Endothelial cell of umbilical vein (primary cell): ENCODE data around the gene DRD4.

ENCODE experiments used
- CTCF ChIP-seq, 2 donors: IDR thresholded peaks; 1 replicate in 1 of 2; 2 replicates in 1 of 2; pipeline ENCODE4 v1.5.1; 2011; ENCODE audit warnings: low read length in 2 of 2, mild to moderate bottlenecking in 2 of 2, moderate library complexity in 2 of 2, control low read depth in 1 of 2, inconsistent platforms in 1 of 2, low read depth in 1 of 2; ENCODE audit not compliant: insufficient read depth in 1 of 2; ENCODE audit errors: extremely low read depth in 1 of 2
- FOS ChIP-seq: IDR thresholded peaks from 2 replicates; pipeline ENCODE4 v1.6.1; 2011; ENCODE audit warnings: mild to moderate bottlenecking, low read length, moderate library complexity, borderline replicate concordance; ENCODE audit not compliant: insufficient read depth
- JUN ChIP-seq: IDR thresholded peaks from 2 replicates; pipeline ENCODE4 v1.6.1; 2011; ENCODE audit warnings: borderline replicate concordance, low read depth; ENCODE audit not compliant: insufficient read length, insufficient read depth
- POLR2A ChIP-seq: IDR thresholded peaks from 2 replicates; pipeline ENCODE4 v1.6.1; 2012; ENCODE audit warnings: low read depth, mild to moderate bottlenecking, control low read depth, low read length

DNA sequence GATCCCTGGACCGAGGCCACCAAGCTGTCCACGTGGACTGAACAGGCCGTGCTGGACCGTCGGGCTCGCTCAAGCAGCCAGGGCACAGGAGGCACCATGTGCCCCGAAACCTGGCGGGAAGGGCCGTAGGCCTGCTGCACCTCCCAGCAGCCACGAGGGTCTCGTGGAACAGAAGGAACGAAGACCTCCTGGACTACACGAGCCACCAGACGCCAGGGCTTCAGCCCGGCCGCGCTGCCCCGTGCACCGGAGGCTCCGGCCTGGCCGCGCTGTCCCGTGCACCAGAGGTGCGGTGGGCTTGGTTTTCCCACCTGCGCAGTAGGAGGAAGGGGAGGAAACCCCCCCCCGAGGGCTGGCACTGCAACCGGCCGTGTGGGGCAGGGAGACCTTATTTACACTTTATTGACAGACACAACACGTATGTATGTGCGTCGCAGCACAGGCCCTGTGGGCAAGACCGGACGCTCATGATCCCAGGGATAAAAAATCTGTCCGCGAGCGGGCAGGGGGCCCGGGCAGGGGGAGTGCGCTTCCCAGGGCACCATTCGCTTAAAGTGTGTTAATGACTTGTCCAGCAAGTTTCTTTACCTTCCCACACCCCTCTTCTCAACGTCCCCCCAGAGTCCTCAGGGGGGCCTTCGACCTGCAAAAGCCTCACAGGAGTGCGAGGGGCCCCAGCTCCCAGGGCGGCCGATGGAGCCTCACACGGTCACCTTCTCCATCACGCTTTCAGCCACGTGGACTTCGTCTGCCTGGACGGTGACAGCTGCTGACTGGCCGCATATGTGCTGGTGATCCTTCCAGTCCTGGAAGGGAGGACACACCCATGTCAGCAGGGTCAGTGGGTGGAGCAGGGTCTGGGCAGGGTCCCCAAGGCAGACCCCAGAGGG lies 7.0 kb downstream of the DRD4 start:
- no peak for TF ChIP-seq CTCF (IDR thresholded peaks at IDR 0.05; ENCODE audit: extremely low read depth in 1 of 2, insufficient read depth in 1 of 2, low read depth in 1 of 2, low read length in 2 of 2)
- no peak for TF ChIP-seq POLR2A
- TF ChIP-seq FOS = no peak
- no peak for TF ChIP-seq JUN
